Neural crest cell (in vitro differentiated cells): ENCODE results near the gene C5orf15. TPM values are rescaled to one million over a fixed set of nuclear protein-coding genes. Genes with fewer than 3 reads are reported as not detected.
A peak's percentile ranks its signal among the peaks of the same experiment; 100 is the strongest.

Source experiments
- DNase-seq: peaks from one replicate; pipeline ENCODE4 v3.0.0; 2021; ENCODE audit warnings: low read depth, mixed read lengths, low spot score
- H3K27ac Mint-ChIP-seq: one replicate; pipeline ENCODE4 v1.8.0; 2021; ENCODE audit warnings: mild to moderate bottlenecking, mixed read lengths; ENCODE audit not compliant: unreplicated experiment
- H3K27me3 Mint-ChIP-seq: 2 replicates; pipeline ENCODE4 v1.8.0; 2021; ENCODE audit warnings: low read depth, mild to moderate bottlenecking, mixed read lengths
- H3K36me3 Mint-ChIP-seq: 2 replicates; pipeline ENCODE4 v1.8.0; 2021; ENCODE audit warnings: low read depth, mild to moderate bottlenecking, mixed read lengths
- H3K4me1 Mint-ChIP-seq: 2 replicates; pipeline ENCODE4 v1.8.0; 2021; ENCODE audit warnings: mixed read lengths
- H3K4me3 Mint-ChIP-seq: one replicate; pipeline ENCODE4 v1.8.0; 2021; ENCODE audit warnings: mild to moderate bottlenecking, mixed read lengths
- H3K9me3 Mint-ChIP-seq: 2 replicates; pipeline ENCODE4 v1.8.0; 2021; ENCODE audit warnings: mixed read lengths
- CTCF ChIP-seq: fragments of 200-600 bp; sonication (generic); conservative IDR thresholded peaks from 2 replicates; pipeline ENCODE4 v1.5.0; 2021; ENCODE audit warnings: antibody characterized with exemption, mild to moderate bottlenecking
- long read RNA-seq: library from polyadenylated mRNA; unstranded; transcript quantifications from one replicate; pipeline ENCODE4 v2.0.0, GENCODE V29; 2020
- total RNA-seq: library from RNA; stranded (reverse); gene quantifications from 2 replicates; pipeline ENCODE4 v1.2.1, GENCODE V29; 2021

Gene C5orf15
- total RNA-seq = 38.4 and 39.4 TPM in 2 replicates
- long read RNA-seq, transcript C5orf15-201 (3 exons, 2,358 nt) = major isoform, 202 of 223 reads
- long read RNA-seq, partial matches to known transcripts = 8 of 223 reads
- long read RNA-seq, other reads (novel, unspliced or antisense) = 13 of 223 reads

DNA sequence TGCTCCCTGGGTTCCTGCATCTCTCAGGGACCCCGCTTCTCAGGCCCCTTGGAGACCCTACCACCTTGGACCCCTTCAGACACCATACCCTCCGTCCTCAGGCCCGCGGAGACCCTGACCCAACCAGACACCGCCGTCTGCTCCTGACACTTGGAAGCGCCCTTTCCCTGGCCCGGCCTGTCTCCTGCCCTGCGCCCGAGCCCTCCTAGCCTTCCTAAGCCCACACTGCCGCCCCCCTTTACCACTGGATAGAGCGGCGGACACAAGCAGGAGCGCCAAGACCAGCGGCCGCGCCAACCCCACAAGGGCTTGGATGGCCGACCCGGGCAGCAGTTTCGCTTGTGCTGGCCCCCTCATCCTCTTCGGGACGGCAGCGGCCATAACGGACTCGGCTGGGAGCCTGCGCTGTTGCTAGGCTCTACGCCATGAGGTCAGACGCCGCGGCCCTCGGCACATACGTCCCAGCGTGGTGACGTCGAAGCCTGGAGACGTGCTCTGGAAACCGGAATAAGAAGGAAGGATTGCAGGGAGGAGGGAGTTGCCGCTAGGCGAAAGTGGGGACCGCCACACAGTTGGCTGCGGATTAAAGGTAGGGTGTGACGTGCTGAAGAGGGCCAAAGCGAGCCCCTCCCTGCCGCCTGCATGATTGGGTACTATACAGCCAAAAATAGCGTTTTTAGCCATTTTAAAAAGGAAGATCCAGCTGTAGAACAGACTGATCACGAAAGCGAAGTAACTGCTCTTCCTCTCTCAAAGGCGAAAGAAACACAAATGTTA, at the start of gene C5orf15:
Gene C5orf15, minus strand, starts transcription at position 422 of the 777 bp plus-strand sequence. Its CDS starts 41 bp downstream, at position 381.
- peak; percentile 40 for TF ChIP-seq CTCF
- H3K36me3 Mint-ChIP-seq = no peaks in the 10 kb centered on the region
- no peaks in the 10 kb centered on the region for H3K27me3 Mint-ChIP-seq
- H3K4me3 Mint-ChIP-seq = peak within 1 kb of the TSS; percentile 99
- DNase-seq = peak; percentile 82
- H3K9me3 Mint-ChIP-seq = no peaks in the 10 kb centered on the region
- H3K4me1 Mint-ChIP-seq = peaks cover 38% of the 10 kb centered on the region
- H3K27ac Mint-ChIP-seq = peak within 1 kb of the TSS; percentile 99

DNA sequence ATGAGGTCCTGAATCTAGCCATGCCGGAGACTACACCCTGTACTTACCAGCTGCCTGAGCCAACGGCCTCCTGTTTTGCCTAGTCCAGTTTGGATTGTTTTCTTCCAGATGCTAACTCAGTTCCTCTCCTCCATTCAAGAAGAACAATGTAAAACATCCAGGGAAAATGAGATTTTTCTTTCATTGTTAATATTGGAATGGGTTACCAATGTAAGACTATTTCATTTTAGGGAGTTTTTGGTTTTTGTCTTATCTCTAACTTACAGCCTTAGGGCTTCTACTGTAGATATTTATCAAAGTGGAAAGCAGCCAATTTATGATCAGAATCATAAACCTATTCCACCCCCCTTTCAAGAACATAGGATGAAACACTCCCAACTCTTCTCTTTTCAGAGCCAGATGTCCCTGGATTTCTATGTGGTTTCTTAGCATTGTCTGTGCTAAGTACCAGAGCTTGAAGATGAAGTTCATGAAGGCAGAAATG, 39.9 kb upstream of the C5orf15 start:
- Mint-ChIP-seq H3K4me3 (peak overlapping the region; percentile 85), H3K36me3 (no peaks in the 10 kb centered on the region), H3K4me1 (peaks cover 29% of the 10 kb centered on the region), H3K27ac (no peak overlapping the region), H3K27me3 (peaks cover 3% of the 10 kb centered on the region), H3K9me3 (no peaks in the 10 kb centered on the region)
- no peak for DNase-seq
- no peak for TF ChIP-seq CTCF

GRCh38 chr5:134007581-134008265, 39.3 kb upstream of the C5orf15 start:
- no peak for TF ChIP-seq CTCF
- no peak for DNase-seq

GRCh38 chr5:134006115-134006514, 37.7 kb upstream of the C5orf15 start:
- no peaks in the 10 kb centered on the region for H3K27me3 Mint-ChIP-seq
- no peaks in the 10 kb centered on the region for H3K36me3 Mint-ChIP-seq
- H3K9me3 Mint-ChIP-seq = no peaks in the 10 kb centered on the region
- H3K4me1 Mint-ChIP-seq = peaks cover 48% of the 10 kb centered on the region
- H3K27ac Mint-ChIP-seq = no peak overlapping the region
- peak overlapping the region; percentile 97 for H3K4me3 Mint-ChIP-seq
- DNase-seq = no peak
- TF ChIP-seq CTCF = no peak

More at GRCh38 chr5:134007581-134008265, 39.3 kb upstream of the C5orf15 start:
- peak overlapping the region; percentile 85 for H3K4me3 Mint-ChIP-seq
- H3K27me3 Mint-ChIP-seq = no peaks in the 10 kb centered on the region
- H3K36me3 Mint-ChIP-seq = no peaks in the 10 kb centered on the region
- H3K9me3 Mint-ChIP-seq = no peaks in the 10 kb centered on the region
- H3K27ac Mint-ChIP-seq = no peak overlapping the region
- H3K4me1 Mint-ChIP-seq = peaks cover 35% of the 10 kb centered on the region

DNA sequence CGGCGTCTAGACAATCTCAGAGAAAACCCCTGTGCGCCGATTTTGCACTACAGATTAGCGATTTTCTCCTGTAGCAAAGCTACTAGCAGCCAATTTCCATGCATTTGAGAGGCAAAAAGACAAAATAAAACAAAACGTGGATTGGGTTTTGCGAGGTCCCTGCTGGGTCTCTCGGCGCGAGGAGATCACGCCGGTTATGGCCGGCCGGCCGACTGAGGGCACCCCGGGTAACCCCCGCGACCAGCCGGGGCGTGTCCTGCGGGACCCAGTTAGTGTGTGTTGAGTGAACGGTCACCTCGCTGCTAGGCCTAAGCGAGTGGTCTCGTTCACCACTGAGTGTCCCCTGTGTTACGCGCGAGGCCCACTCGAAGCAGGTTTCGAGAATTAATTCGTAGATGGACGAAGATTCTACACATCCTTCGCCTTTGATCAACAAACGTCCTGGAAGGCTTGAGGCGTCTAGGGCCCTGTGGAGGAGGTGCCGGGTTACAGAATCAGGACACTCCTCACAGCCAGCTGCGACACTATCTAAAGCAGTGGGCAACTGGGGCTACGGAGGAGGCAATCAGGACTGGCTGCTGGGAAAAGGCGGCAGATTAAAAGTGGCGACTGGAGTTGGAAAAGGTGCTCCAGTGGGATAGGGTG, 37.1 kb upstream of the C5orf15 start:
- H3K27ac Mint-ChIP-seq = peak overlapping the region; percentile 98
- no peaks in the 10 kb centered on the region for H3K36me3 Mint-ChIP-seq
- H3K27me3 Mint-ChIP-seq = no peaks in the 10 kb centered on the region
- peak overlapping the region; percentile 97 for H3K4me3 Mint-ChIP-seq
- TF ChIP-seq CTCF = no peak
- no peak for DNase-seq
- peaks cover 53% of the 10 kb centered on the region for H3K4me1 Mint-ChIP-seq
- H3K9me3 Mint-ChIP-seq = no peaks in the 10 kb centered on the region
